GM19438 (cell line): Measurements from ENCODE around the gene NEGR1.

Experiments
- ATAC-seq: cut with Tn5 transposase; IDR thresholded peaks from one replicate; pipeline ENCODE4 v1.9.1; 2021; ENCODE audit warnings: low read depth; ENCODE audit not compliant: unreplicated experiment

Gene NEGR1

GRCh38 chr1:71428029-71428428 lies 854.3 kb downstream of the NEGR1 start:
- no peak for ATAC-seq

- no peak for ATAC-seq
Observed at GRCh38 chr1:71427066-71427465, 855.3 kb downstream of the NEGR1 start.

GRCh38 chr1:71424536-71424935 lies 857.8 kb downstream of the NEGR1 start:
- no peak for ATAC-seq

- no peak for ATAC-seq
Observed at GRCh38 chr1:71422221-71422620, 860.1 kb downstream of the NEGR1 start.

GRCh38 chr1:71417421-71417820 lies 864.9 kb downstream of the NEGR1 start:
- ATAC-seq, result no peak

- no peak for ATAC-seq
Observed at GRCh38 chr1:71414179-71414578, 868.2 kb downstream of the NEGR1 start.

- ATAC-seq, result no peak
Observed at GRCh38 chr1:71413441-71414175, 868.7 kb downstream of the NEGR1 start.

- ATAC-seq, result no peak
Observed at GRCh38 chr1:71400050-71400449, 882.3 kb downstream of the NEGR1 start.

GRCh38 chr1:71399594-71399993 lies 882.7 kb downstream of the NEGR1 start:
- no peak for ATAC-seq

- no peak for ATAC-seq
Observed at GRCh38 chr1:71393301-71393700, 889.0 kb downstream of the NEGR1 start.

- no peak for ATAC-seq
Observed at GRCh38 chr1:71390518-71390917, 891.8 kb downstream of the NEGR1 start.

GRCh38 chr1:71377886-71378285 lies 904.5 kb downstream of the NEGR1 start:
- ATAC-seq, result no peak

- no peak for ATAC-seq
Observed at GRCh38 chr1:71372496-71372895, 909.8 kb downstream of the NEGR1 start.

GRCh38 chr1:71371581-71371980 lies 910.8 kb downstream of the NEGR1 start:
- ATAC-seq, result no peak

- no peak for ATAC-seq
Observed at GRCh38 chr1:71364236-71364635, 918.1 kb downstream of the NEGR1 start.

GRCh38 chr1:71362691-71363090 lies 919.6 kb downstream of the NEGR1 start:
- no peak for ATAC-seq

- no peak for ATAC-seq
Observed at GRCh38 chr1:71362076-71362475, 920.3 kb downstream of the NEGR1 start.

- no peak for ATAC-seq
Observed at GRCh38 chr1:71357708-71358107, 924.6 kb downstream of the NEGR1 start.

- ATAC-seq, result no peak
Observed at GRCh38 chr1:71351438-71351837, 930.9 kb downstream of the NEGR1 start.

- ATAC-seq, result no peak
Observed at GRCh38 chr1:71350805-71351204, 931.5 kb downstream of the NEGR1 start.

- ATAC-seq, result no peak
Observed at GRCh38 chr1:71350330-71350729, 932.0 kb downstream of the NEGR1 start.
